Subcutaneous abdominal adipose tissue (tissue), 5 donors: ENCODE data around the gene NUCKS1.
A peak's percentile ranks its signal among the peaks of the same experiment; 100 is the strongest.

Experiments used
- H3K27ac ChIP-seq: one replicate; pipeline ENCODE4 v1.7.0; 2013; ENCODE audit warnings: low read depth, mild to moderate bottlenecking, inconsistent platforms, low read length, moderate library complexity
- H3K27me3 ChIP-seq, 5 donors: one replicate each; pipeline ENCODE4 v1.7.0; 2013; ENCODE audit warnings: low read length in 5 of 5, inconsistent platforms in 1 of 5; ENCODE audit not compliant: control insufficient read depth in 5 of 5, insufficient read depth in 4 of 5
- H3K36me3 ChIP-seq, 5 donors: one replicate each; pipeline ENCODE4 v1.7.0; 2013; ENCODE audit warnings: low read length in 5 of 5; ENCODE audit not compliant: control insufficient read depth in 5 of 5, insufficient read depth in 5 of 5
- H3K4me1 ChIP-seq, 5 donors: one replicate each; pipeline ENCODE4 v1.7.0; 2013; ENCODE audit warnings: low read length in 5 of 5, mild to moderate bottlenecking in 3 of 5, moderate library complexity in 1 of 5; ENCODE audit not compliant: control insufficient read depth in 5 of 5, insufficient read depth in 5 of 5
- H3K4me3 ChIP-seq, 5 donors: one replicate each; pipeline ENCODE4 v1.7.0; 2013; ENCODE audit warnings: low read length in 5 of 5, low read depth in 1 of 5
- H3K9ac ChIP-seq, 5 donors: one replicate each; pipeline ENCODE4 v1.7.0; 2013; ENCODE audit warnings: low read length in 5 of 5, mild to moderate bottlenecking in 4 of 5, moderate library complexity in 3 of 5
- H3K9me3 ChIP-seq, 5 donors: one replicate each; pipeline ENCODE4 v1.7.0; 2013; ENCODE audit warnings: low read length in 5 of 5; ENCODE audit not compliant: control insufficient read depth in 5 of 5
- donor health status: healthy.
- donor health status: healthy.
- donor health status: healthy.
- donor health status: healthy.
- donor health status: healthy.

NUCKS1 gene

GRCh38 chr1:205754857-205755256 lies 4.9 kb upstream of the NUCKS1 start:
- no peaks in the 10 kb centered on the region for H3K27me3 ChIP-seq
- no peak overlapping the region for H3K4me3 ChIP-seq
- H3K9me3 ChIP-seq, result no peaks in the 10 kb centered on the region
- no peak overlapping the region for H3K27ac ChIP-seq
- H3K4me1 ChIP-seq, result peaks cover 0 to 7% (median 5%) of the 10 kb centered on the region in 5 donors
- H3K36me3 ChIP-seq, result no peaks in the 10 kb centered on the region
- H3K9ac ChIP-seq, result no peak overlapping the region

GRCh38 chr1:205751036-205751651 lies 1.2 kb upstream of the NUCKS1 start:
- Histone ChIP-seq H3K4me3 (peak overlapping the region in 2 of 5 donors; percentile 67 to 91), H3K9me3 (no peaks in the 10 kb centered on the region), H3K4me1 (peaks cover 3 to 29% (median 25%) of the 10 kb centered on the region in 5 donors), H3K9ac (no peak overlapping the region), H3K27ac (no peak overlapping the region), H3K27me3 (no peaks in the 10 kb centered on the region), H3K36me3 (no peaks in the 10 kb centered on the region)

GRCh38 chr1:205749234-205750137 lies 496 bp downstream of the NUCKS1 start:
- peak overlapping the region; percentile 83 to 97 (median 92) for H3K9ac ChIP-seq
- H3K9me3 ChIP-seq, result no peaks in the 10 kb centered on the region
- H3K4me3 ChIP-seq, result peak overlapping the region; percentile 67 to 97 (median 91)
- H3K27ac ChIP-seq, result peak overlapping the region; percentile 87
- H3K27me3 ChIP-seq, result no peaks in the 10 kb centered on the region
- no peaks in the 10 kb centered on the region for H3K36me3 ChIP-seq
- H3K4me1 ChIP-seq, result peaks cover 3 to 35% (median 30%) of the 10 kb centered on the region in 5 donors

DNA sequence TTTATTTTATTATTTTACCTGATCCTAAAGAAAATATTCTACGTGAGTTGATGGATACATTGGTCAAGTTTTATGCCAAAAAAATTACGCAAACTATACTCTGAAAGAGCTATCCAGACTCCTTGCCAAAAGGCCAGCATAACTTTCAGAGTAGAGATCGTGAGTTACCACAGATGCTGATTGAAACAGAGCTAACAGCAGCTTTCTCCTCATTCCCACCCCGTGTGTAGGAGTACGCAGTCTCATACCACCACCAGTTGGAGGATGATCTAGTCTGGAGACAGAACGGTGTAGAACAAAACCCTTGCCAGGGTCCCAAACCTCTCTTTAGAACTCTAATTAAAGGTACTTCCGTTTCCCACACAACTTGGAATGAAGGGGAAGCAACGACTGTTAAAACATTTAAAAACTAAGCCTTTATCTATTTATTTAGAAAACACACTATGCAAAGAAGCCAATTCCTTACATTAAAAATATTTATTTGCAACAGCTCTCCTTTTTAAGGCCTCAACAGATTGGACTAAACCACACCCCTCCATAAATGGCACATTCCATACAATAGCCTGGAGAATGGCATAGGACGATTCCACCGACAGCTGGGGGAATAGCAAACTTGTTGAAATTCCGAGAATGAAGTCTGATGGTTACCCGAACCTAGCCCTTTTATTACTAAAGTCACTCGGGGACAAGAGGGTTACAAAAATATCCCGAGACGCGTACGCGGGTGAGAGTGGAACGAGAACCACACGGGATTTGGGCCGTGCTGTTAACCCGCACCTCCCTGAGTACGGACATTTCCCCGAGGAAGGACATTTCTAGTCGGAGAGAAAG lies 1.4 kb downstream of the NUCKS1 start:
- peak overlapping the region; percentile 83 to 97 (median 92) for H3K9ac ChIP-seq

GRCh38 chr1:205746757-205747412 lies 3.1 kb downstream of the NUCKS1 start:
- Histone ChIP-seq H3K27ac (peak overlapping the region; percentile 87), H3K27me3 (no peaks in the 10 kb centered on the region), H3K9me3 (no peaks in the 10 kb centered on the region), H3K9ac (peak overlapping the region in 3 of 5 donors; percentile 0 to 15 (median 4)), H3K4me3 (peak overlapping the region in 2 of 5 donors; percentile 4 to 7), H3K4me1 (peaks cover 3 to 35% (median 30%) of the 10 kb centered on the region in 5 donors), H3K36me3 (no peaks in the 10 kb centered on the region)

More for the DNA sequence above, 1.4 kb downstream of the NUCKS1 start:
- H3K36me3 ChIP-seq, result no peaks in the 10 kb centered on the region
- peaks cover 3 to 35% (median 30%) of the 10 kb centered on the region in 5 donors for H3K4me1 ChIP-seq
- H3K9me3 ChIP-seq, result no peaks in the 10 kb centered on the region
- peak overlapping the region; percentile 67 to 97 (median 91) for H3K4me3 ChIP-seq
- no peaks in the 10 kb centered on the region for H3K27me3 ChIP-seq
- H3K27ac ChIP-seq, result peak overlapping the region; percentile 87

DNA sequence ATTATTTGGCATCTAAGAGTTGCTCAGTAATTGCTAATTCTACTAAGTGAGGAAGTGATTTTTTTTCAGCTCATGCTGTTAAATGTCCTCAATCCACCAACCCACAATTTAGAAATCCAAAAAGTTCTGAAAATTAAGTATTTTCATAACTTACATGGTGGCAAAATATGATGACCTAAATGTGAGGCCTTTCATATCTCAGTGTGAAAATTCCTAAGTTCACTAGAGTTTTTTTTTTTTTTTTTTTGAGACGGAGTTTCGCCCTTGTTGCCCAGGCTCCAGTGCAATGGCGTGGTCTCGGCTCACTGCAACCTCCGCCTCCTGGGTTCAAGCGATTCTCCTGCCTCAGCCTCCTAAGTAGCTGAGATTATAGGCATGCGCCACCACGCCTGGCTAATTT lies 5.6 kb downstream of the NUCKS1 start:
- Histone ChIP-seq H3K27me3 (no peaks in the 10 kb centered on the region), H3K4me3 (no peak overlapping the region), H3K9ac (no peak overlapping the region), H3K4me1 (peaks cover 3 to 33% (median 26%) of the 10 kb centered on the region in 5 donors), H3K9me3 (no peaks in the 10 kb centered on the region), H3K27ac (no peak overlapping the region), H3K36me3 (peaks cover 0 to 2% (median 0%) of the 10 kb centered on the region in 5 donors)

DNA sequence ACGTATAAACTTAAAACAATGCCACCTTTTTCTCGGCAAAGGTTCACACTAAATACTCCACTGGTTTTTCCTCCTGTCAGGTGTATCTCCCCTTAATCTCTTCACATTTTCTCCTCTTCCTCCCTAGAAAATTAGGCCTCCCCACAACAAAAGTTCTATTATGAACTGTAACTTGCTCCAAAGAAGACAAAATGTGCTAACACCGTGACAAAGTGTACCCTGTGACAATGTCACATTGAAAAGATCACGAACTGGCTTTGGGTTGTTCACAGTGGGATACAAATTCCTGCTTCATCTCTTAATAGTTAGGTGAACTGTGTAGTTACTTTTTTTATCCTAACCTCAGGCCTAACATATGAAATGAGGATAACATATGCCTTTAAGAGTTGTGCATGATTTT lies 6.0 kb downstream of the NUCKS1 start:
- Histone ChIP-seq H3K27me3 (no peaks in the 10 kb centered on the region), H3K9me3 (no peaks in the 10 kb centered on the region), H3K4me1 (peaks cover 3 to 38% (median 30%) of the 10 kb centered on the region in 5 donors), H3K27ac (no peak overlapping the region), H3K36me3 (peaks cover 0 to 2% (median 0%) of the 10 kb centered on the region in 5 donors), H3K9ac (no peak overlapping the region), H3K4me3 (no peak overlapping the region)

- Histone ChIP-seq H3K27me3 (no peaks in the 10 kb centered on the region), H3K9me3 (no peaks in the 10 kb centered on the region), H3K27ac (no peak overlapping the region), H3K9ac (peak overlapping the region in 1 of 5 donors; percentile 14), H3K4me3 (no peak overlapping the region), H3K4me1 (peaks cover 0 to 25% (median 14%) of the 10 kb centered on the region in 5 donors), H3K36me3 (peaks cover 0 to 2% (median 0%) of the 10 kb centered on the region in 5 donors)
These were observed 8.3 kb downstream of the NUCKS1 start for GRCh38 chr1:205741681-205742080.

- H3K27ac ChIP-seq, result no peak overlapping the region
- H3K9ac ChIP-seq, result no peak overlapping the region
These were observed 10.4 kb downstream of the NUCKS1 start for GRCh38 chr1:205739348-205740160.

More at GRCh38 chr1:205739348-205740160, 10.4 kb downstream of the NUCKS1 start:
- Histone ChIP-seq H3K4me3 (no peak overlapping the region), H3K27me3 (no peaks in the 10 kb centered on the region), H3K36me3 (peaks cover 0 to 8% (median 3%) of the 10 kb centered on the region in 5 donors), H3K4me1 (peaks cover 0 to 13% (median 9%) of the 10 kb centered on the region in 5 donors), H3K9me3 (no peaks in the 10 kb centered on the region)
